GM12872 (cell line): ENCODE data around the gene C1RL.

ENCODE experiments used
- TF ChIP-seq, protein P1 (sequence below): IDR thresholded peaks from 3 replicates; pipeline ENCODE4 v1.5.1; 2011; ENCODE audit warnings: low read depth, mild to moderate bottlenecking, low read length, moderate library complexity; ENCODE audit not compliant: insufficient read depth

The C1RL gene

DNA sequence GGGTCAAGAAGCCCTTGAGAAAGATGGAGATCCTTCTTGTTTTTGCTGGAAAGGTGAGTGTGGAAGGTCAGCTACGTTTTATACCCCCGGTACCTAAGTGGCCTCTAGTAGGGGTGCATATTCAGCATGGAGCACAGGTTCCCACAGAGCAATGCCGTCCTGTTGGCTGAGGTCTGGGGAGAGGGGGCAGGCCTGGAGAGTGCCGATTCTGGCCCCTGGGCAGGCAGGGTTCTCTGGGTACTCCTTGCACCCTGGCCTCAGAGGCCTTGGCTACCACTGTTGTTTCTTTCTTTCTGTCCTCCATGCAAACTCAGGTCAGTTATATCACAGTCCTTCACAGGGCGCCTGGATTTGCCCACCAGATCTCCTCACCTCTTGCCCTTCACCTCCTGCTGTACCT is 11.2 kb upstream of the C1RL start:
- TF ChIP-seq, protein P1, sequence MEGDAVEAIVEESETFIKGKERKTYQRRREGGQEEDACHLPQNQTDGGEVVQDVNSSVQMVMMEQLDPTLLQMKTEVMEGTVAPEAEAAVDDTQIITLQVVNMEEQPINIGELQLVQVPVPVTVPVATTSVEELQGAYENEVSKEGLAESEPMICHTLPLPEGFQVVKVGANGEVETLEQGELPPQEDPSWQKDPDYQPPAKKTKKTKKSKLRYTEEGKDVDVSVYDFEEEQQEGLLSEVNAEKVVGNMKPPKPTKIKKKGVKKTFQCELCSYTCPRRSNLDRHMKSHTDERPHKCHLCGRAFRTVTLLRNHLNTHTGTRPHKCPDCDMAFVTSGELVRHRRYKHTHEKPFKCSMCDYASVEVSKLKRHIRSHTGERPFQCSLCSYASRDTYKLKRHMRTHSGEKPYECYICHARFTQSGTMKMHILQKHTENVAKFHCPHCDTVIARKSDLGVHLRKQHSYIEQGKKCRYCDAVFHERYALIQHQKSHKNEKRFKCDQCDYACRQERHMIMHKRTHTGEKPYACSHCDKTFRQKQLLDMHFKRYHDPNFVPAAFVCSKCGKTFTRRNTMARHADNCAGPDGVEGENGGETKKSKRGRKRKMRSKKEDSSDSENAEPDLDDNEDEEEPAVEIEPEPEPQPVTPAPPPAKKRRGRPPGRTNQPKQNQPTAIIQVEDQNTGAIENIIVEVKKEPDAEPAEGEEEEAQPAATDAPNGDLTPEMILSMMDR = no peak

DNA sequence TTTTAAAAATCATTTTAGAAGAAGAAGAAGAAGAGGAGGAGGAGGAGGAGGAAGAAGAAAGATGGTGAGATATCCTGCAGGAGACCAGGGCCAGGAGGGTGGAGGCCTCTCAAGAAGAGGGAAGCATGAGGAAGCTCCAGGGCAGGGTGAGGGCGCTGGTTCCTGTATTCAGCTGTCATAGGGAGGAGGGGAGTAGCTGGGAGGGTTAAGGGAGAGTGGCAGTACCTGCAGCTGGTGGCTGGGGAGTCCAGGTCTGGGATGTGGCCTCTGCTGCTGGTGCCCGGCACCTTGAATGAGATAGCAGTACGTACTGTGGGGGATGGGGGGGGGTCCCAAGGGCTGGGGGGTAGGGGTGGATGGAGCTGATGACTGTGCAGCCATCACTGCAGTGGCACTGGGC is 9.9 kb upstream of the C1RL start:
- TF ChIP-seq, protein P1 = no peak

DNA sequence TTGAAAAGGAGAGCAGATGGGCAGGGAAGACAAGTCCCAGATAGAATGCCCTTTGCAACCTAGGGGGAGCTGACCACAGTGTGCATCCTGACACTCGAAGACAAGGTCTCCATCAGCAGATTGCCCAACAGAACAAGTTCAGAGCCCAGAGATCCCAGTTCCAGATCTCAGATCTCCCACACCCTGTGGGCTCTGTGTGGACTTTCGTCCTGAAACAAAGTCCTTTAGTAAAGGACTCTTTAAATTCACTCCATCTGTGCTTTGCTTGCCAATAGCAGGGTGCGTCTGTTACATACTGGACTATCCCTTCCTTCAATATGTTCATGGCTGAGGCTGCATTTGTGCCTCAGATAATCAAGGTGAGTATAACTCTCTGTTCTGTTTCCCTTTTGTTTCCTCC is 8.7 kb upstream of the C1RL start:
- TF ChIP-seq, protein P1 = no peak

DNA sequence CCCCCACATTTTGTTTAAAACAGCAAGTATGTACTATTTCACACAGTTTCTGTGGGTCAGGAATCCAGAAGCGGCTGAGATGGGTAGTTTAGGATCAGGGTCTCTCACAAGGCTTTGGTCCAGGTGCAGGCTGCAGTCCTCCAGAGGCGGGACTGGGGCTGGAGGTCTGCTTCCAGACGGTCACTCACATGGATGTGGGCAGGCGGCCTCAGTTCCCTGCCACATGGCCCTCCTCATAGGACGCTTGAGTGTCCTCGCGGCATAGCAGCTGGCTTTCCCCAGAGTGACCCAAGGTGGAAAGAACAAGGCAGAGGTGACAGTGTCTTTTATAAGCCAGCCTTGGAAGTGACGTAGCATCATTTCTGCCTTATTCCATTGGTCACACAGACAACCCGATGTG is 7.9 kb upstream of the C1RL start:
- TF ChIP-seq, protein P1 = no peak

DNA sequence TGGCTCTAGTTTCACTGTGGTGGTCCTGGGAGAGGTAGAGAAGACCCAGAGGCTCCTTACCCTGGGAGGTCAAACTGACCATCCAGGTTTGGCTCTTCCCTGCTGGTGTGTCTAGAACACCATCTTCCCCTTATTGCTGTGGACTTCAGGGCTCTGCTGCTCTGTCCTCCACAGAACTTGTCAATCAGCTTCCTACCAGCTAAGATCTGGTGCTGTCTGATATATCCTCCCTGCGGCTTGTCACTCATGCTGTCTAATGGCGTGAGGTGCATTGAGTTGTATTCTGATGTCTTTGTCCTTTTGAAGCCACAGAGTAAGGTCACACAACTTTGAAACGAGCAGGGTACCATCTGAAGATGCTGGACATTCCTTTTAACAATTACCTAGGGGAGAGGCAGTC is 7.2 kb upstream of the C1RL start:
- TF ChIP-seq, protein P1 = no peak

DNA sequence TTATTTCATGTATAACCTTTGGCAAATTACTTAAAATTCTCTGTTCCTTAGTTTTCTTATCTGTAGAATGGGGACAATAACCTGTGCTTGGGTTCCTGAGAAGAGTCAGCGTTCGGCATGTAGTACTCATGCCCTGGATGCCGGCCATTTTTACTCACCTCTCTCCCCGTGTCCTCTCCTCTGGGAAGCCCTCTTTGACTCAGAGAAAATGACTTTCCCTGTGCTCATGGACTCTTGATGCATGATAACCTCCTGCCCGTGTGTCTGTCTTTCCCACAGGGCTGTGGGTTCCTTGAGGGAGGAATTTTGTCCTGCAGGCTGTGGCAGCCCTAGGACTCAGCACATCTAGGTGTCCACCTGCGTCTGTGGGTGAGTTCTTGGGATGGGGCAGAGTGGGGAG is 5.8 kb upstream of the C1RL start:
- TF ChIP-seq, protein P1 = no peak

DNA sequence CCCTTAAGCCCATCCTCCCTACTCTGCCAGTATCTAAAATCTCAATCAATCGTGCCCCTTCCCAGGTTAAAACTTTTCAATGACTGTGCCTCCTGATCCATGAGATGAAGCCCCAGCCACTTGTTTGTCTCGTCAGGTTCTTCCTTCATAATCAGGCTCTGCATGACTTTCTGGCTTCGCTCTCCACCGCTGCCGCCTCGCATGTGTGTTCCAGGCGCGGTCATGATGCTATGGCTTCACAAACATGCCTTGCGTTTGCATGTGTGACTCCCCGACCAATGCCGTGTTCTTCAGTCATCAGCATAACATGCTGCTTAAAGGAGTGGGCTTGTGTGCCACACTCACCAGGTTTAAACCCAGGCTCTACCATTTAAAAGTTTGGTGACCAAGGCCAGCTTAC is 5.0 kb upstream of the C1RL start:
- TF ChIP-seq, protein P1 = no peak

DNA sequence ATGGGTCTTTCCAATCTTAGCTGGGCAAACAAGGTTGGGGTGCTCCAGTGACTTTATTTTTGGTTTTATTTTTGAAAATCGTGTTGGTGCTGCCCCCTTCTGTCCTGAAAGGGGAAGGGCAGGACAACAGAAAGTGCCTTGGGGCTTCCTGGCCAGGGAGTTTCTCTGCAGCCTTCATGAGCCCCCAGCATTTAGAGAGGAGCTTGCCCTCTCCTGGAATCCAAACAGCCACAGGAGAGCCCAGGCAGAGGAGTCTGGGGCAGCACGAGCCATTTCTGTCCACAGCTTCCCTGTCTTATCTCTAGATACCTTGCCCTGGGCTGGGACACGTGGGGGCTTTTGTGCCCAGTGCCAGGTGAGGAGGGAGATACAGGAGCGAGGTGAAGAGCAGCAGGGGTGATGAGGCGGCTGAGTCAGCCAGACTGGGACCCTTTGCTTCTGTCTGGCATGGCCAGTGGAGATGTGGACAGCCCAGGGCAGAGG is 4.4 kb upstream of the C1RL start:
- TF ChIP-seq, protein P1 = peak; percentile 80
